C4-2B (cell line): ENCODE results near the gene LAD1.
A peak's percentile ranks its signal among the peaks of the same experiment; 100 is the strongest.

ENCODE experiments used
- H3K27ac ChIP-seq: fragments of 450-650 bp; 2 replicates; pipeline ENCODE4 v1.5.1; 2017
- ZFX ChIP-seq: fragments of 450-650 bp; IDR thresholded peaks from 2 replicates; pipeline ENCODE4 v1.6.1; 2017
- TF ChIP-seq, protein P1 (sequence below): fragments of 450-650 bp; conservative IDR thresholded peaks from 2 replicates; pipeline ENCODE4 v1.5.1; 2017; ENCODE audit warnings: mild to moderate bottlenecking

Gene LAD1

DNA sequence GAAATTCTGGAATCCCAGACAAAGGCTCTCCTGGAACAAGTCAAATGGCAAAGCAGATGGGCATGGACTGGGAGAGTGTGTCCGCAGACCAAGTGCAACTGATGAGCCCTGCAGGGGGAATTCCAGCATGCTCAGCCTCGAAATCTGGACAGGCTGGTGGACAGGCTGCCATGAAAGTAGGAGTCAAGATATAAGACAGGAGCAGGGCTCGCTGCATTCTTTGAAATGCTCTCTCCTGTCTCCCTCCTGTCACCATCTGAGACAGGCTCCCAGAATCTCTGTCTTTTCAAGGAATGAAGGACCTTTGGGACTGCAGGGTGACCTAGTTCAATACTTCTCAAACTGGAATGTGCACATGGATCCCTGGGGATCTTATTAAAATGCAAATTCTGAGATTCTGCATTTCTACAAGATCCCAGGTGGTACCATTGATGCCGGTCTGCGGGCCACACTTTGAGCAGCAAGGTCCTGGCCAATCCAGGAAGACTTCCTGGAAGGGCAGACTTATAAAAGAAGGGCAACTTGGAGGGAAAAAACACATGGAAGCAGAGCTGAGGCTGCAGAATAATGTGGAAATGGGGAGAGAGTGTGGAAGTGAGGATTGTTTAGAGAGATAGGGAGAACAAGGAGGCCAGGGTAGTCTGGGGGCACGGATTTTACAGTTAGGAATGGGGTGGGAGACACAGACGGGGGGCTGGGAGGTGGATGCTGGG is 51.5 kb downstream of the LAD1 start:
- TF ChIP-seq, protein P1, sequence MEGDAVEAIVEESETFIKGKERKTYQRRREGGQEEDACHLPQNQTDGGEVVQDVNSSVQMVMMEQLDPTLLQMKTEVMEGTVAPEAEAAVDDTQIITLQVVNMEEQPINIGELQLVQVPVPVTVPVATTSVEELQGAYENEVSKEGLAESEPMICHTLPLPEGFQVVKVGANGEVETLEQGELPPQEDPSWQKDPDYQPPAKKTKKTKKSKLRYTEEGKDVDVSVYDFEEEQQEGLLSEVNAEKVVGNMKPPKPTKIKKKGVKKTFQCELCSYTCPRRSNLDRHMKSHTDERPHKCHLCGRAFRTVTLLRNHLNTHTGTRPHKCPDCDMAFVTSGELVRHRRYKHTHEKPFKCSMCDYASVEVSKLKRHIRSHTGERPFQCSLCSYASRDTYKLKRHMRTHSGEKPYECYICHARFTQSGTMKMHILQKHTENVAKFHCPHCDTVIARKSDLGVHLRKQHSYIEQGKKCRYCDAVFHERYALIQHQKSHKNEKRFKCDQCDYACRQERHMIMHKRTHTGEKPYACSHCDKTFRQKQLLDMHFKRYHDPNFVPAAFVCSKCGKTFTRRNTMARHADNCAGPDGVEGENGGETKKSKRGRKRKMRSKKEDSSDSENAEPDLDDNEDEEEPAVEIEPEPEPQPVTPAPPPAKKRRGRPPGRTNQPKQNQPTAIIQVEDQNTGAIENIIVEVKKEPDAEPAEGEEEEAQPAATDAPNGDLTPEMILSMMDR, result no peak
- no peak for TF ChIP-seq ZFX

DNA sequence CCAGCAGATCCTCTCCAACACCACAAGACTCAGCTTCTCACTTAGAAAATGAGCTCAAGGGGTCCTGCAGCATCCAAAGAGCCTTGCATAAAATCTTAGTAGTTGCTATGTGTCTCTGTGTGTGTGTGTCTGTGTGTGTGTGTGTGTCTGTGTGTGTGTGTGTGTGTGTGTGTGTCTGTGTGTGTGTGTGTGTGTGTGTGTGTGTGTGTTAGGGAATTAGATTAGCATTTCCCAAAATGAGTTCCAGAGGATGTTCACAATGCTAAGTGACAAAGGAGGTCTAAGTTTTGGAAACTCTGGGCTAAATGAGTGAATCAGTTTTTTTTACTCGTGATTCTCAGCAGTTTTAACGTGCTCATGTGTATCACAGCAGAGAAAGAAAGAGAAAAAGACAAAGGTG is 52.1 kb downstream of the LAD1 start:
- TF ChIP-seq, protein P1, result no peak
- TF ChIP-seq ZFX, result no peak
- H3K27ac ChIP-seq, result peak overlapping the region; percentile 21; the same call in 1 of the 2 replicates

More for the DNA sequence above, 51.5 kb downstream of the LAD1 start:
- H3K27ac ChIP-seq, result no peak overlapping the region

DNA sequence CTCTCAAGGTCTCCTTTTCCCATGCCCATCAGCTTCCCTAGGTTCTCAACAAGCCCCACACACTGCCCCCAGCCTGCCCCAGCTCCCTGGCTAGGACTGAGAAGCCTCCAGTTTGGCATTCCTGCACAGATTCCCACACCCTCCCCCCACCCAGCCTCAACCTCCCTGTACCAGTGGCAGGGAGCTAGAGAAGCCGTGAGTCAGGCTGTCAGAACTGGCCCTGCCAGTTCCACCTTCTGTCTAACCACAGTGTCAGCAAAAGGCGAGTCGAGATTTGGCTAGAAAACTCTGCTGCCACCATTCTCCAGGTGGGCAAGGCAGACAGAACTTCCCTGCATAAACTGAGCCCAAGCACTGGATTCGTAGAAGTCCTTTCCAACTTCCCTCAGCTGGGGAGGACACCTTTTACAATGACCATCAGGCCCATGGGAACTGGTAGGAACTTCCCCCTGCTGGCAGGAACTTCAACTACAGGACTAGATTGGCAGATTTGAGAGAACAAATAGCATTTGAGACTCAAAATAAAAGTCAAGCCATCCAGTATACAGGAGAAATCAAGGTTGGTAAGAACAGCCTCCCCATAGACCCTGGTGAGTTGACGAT is 52.7 kb downstream of the LAD1 start:
- TF ChIP-seq ZFX, result no peak
- TF ChIP-seq, protein P1, result peak; percentile 86
- peak overlapping the region; percentile 21 for H3K27ac ChIP-seq

DNA sequence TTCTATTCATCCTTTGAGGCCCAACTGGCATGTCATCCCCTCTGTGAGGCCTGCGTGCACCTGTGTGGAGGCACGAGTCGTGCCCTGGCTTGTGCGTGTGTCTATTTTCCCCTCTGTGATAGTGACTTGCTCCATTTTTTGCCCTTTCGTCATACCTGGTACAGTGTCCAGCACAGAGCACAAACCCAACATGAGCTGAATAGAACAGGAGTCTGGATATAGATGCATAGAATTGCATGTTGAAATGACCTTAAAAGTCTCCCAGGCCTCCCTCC is 54.1 kb downstream of the LAD1 start:
- TF ChIP-seq, protein P1, result no peak
- TF ChIP-seq ZFX, result no peak
- no peak overlapping the region for H3K27ac ChIP-seq

- no peak overlapping the region for H3K27ac ChIP-seq
- TF ChIP-seq, protein P1, result no peak
- no peak for TF ChIP-seq ZFX
These were observed 54.7 kb downstream of the LAD1 start for GRCh38 chr1:201344206-201345080.

- no peak overlapping the region for H3K27ac ChIP-seq
- TF ChIP-seq, protein P1, result no peak
- TF ChIP-seq ZFX, result no peak
These were observed 57.7 kb downstream of the LAD1 start for GRCh38 chr1:201341377-201341776.
